HEK293 (cell line): ENCODE measurements around the gene NCL.

Experiments
- CTCF ChIA-PET: fragments of 350-600 bp; formaldehyde crosslinking; extraction: SDS; loops from one replicate; lab custom pipeline; 2021; ENCODE audit warnings: antibody characterized with exemption; lab: Yijun Ruan, JAX
- POLR2A ChIA-PET: fragments of 300-600 bp; formaldehyde crosslinking; extraction: SDS; loops from one replicate; lab custom pipeline; 2020; ENCODE audit warnings: antibody characterized with exemption, inconsistent platforms; lab: Yijun Ruan, JAX
- H3K27ac ChIP-seq: fragments of 200-500 bp; sonication (Bioruptor generic); 2 replicates; pipeline ENCODE4 v1.5.1; 2014; ENCODE audit warnings: low read depth, low read length, control low read depth, inconsistent platforms; ENCODE audit errors: extremely low read depth
- H3K36me3 ChIP-seq, 2 experiments: fragments of 200-500 bp in 1 of 2; sonication (Bioruptor generic) in 1 of 2; 1 replicate in 1 of 2; 2 replicates in 1 of 2; pipeline ENCODE4 v1.5.1; 2014 to 2017; ENCODE audit warnings: inconsistent platforms in 2 of 2, low read length in 2 of 2; ENCODE audit not compliant: control insufficient read depth in 2 of 2, insufficient read depth in 1 of 2
- H3K4me1 ChIP-seq: fragments of 200-500 bp; sonication (Bioruptor generic); 2 replicates; pipeline ENCODE4 v1.5.1; 2014; ENCODE audit warnings: mild to moderate bottlenecking, low read length, inconsistent platforms; ENCODE audit not compliant: control insufficient read depth, insufficient read depth
- H3K4me3 ChIP-seq: 2 replicates; pipeline ENCODE4 v1.5.1; 2011; ENCODE audit warnings: low read depth, mild to moderate bottlenecking, control low read depth, low read length, moderate library complexity
- H3K9me3 ChIP-seq: fragments of 200-500 bp; sonication (Bioruptor generic); 2 replicates; pipeline ENCODE4 v1.5.1; 2014; ENCODE audit warnings: low read depth, low read length, inconsistent platforms; ENCODE audit not compliant: control insufficient read depth, insufficient read depth
- ELK4 ChIP-seq: IDR thresholded peaks from 2 replicates; pipeline ENCODE4 v1.6.1; 2011; ENCODE audit warnings: mild to moderate bottlenecking, low read depth, low read length, borderline replicate concordance
- HOXD13 ChIP-seq: sonication (generic); formaldehyde crosslinking; IDR thresholded peaks from 2 replicates; pipeline ENCODE4 v1.8.0; 2022; ENCODE audit warnings: missing genetic modification reagents, borderline replicate concordance
- IKZF3 ChIP-seq: fragments of 450-650 bp; IDR thresholded peaks from 2 replicates; pipeline ENCODE4 v1.5.0; 2018; ENCODE audit warnings: missing biosample characterization, mild to moderate bottlenecking, missing genetic modification characterization, moderate library complexity
- SALL2 ChIP-seq: fragments of 450-650 bp; formaldehyde crosslinking; IDR thresholded peaks from 2 replicates; pipeline ENCODE4 v1.5.0; 2017; ENCODE audit warnings: missing biosample characterization, mild to moderate bottlenecking, missing genetic modification characterization, borderline replicate concordance
- ZBTB17 ChIP-seq: fragments of 450-650 bp; formaldehyde crosslinking; IDR thresholded peaks from 2 replicates; pipeline ENCODE4 v1.5.1; 2016; ENCODE audit warnings: missing biosample characterization, missing genetic modification characterization
- ZBTB49 ChIP-seq: fragments of 450-650 bp; formaldehyde crosslinking; IDR thresholded peaks from 2 replicates; pipeline ENCODE4 v1.5.1; 2016; ENCODE audit warnings: missing biosample characterization, missing genetic modification characterization, low read depth
- ZNF114 ChIP-seq: fragments of 450-650 bp; formaldehyde crosslinking; IDR thresholded peaks from 2 replicates; pipeline ENCODE4 v1.5.0; 2017; ENCODE audit warnings: missing biosample characterization, missing genetic modification characterization
- ZNF133 ChIP-seq: fragments of 450-650 bp; formaldehyde crosslinking; IDR thresholded peaks from 2 replicates; pipeline ENCODE4 v1.5.1; 2016; ENCODE audit warnings: missing biosample characterization, missing genetic modification characterization
- ZNF223 ChIP-seq: fragments of 450-650 bp; formaldehyde crosslinking; IDR thresholded peaks from 2 replicates; pipeline ENCODE4 v1.5.1; 2016; ENCODE audit warnings: missing biosample characterization, missing genetic modification characterization
- ZNF266 ChIP-seq: fragments of 450-650 bp; formaldehyde crosslinking; IDR thresholded peaks from 2 replicates; pipeline ENCODE4 v1.5.1; 2016; ENCODE audit warnings: missing biosample characterization, missing genetic modification characterization, low read depth
- ZNF335 ChIP-seq: fragments of 450-650 bp; formaldehyde crosslinking; conservative IDR thresholded peaks from 2 replicates; pipeline ENCODE4 v1.5.1; 2016; ENCODE audit warnings: missing biosample characterization, missing genetic modification characterization
- ZNF48 ChIP-seq: fragments of 450-650 bp; formaldehyde crosslinking; IDR thresholded peaks from 2 replicates; pipeline ENCODE4 v1.5.1; 2016; ENCODE audit warnings: missing biosample characterization, missing genetic modification characterization
- ZNF544 ChIP-seq: fragments of 450-650 bp; formaldehyde crosslinking; IDR thresholded peaks from 2 replicates; pipeline ENCODE4 v1.5.0; 2017; ENCODE audit warnings: missing biosample characterization, missing genetic modification characterization
- ZNF548 ChIP-seq: fragments of 450-650 bp; formaldehyde crosslinking; IDR thresholded peaks from 2 replicates; pipeline ENCODE4 v1.5.1; 2016; ENCODE audit warnings: missing biosample characterization, missing genetic modification characterization
- ZNF549 ChIP-seq: fragments of 450-650 bp; IDR thresholded peaks from 2 replicates; pipeline ENCODE4 v1.5.1; 2018; ENCODE audit warnings: missing biosample characterization, missing genetic modification characterization, mild to moderate bottlenecking, inconsistent platforms, moderate library complexity
- ZNF654 ChIP-seq: fragments of 450-650 bp; formaldehyde crosslinking; IDR thresholded peaks from 2 replicates; pipeline ENCODE4 v1.5.1; 2016; ENCODE audit warnings: low read depth, missing biosample characterization, missing genetic modification characterization
- ZSCAN30 ChIP-seq: fragments of 450-650 bp; IDR thresholded peaks from 2 replicates; pipeline ENCODE4 v1.5.1; 2018; ENCODE audit warnings: missing biosample characterization, mild to moderate bottlenecking, missing genetic modification characterization, moderate library complexity

The NCL gene

GRCh38 chr2:231418820-231419640 lies 45.3 kb downstream of the NCL start:
- POLR2A ChIA-PET, result interaction anchor here (0.6 kb wide), 1 partner anchor 147 kb away, joined by 5 read pairs; no protein-coding TSS in a partner anchor
- CTCF ChIA-PET, result interaction anchor here (0.6 kb wide), 1 partner anchor 183 kb away, joined by 3 read pairs; no protein-coding TSS in a partner anchor

GRCh38 chr2:231415029-231415428 lies 49.3 kb downstream of the NCL start:
- H3K9me3 ChIP-seq, result no peaks in the 10 kb centered on the region
- ChIA-PET CTCF (interaction anchor here (0.6 to 5.2 kb wide), 10 partner anchors 17 to 513 kb away, joined by 3 to 47 read pairs (median 4); no protein-coding TSS in a partner anchor), POLR2A (interaction anchor here (0.6 kb wide), 1 partner anchor 158 kb away, joined by 5 read pairs; no protein-coding TSS in a partner anchor)
- no peaks in the 10 kb centered on the region for H3K4me1 ChIP-seq
- TF ChIP-seq ELK4, result no peak
- no peak for TF ChIP-seq ZNF654 (tag by site-specific recombination)
- no peak for TF ChIP-seq IKZF3
- TF ChIP-seq ZNF544 (tag by site-specific recombination), result no peak
- TF ChIP-seq ZBTB49 (tag by site-specific recombination), result no peak
- TF ChIP-seq HOXD13 (CRISPR knock-in tag), result no peak
- TF ChIP-seq ZNF114 (tag by site-specific recombination), result no peak
- TF ChIP-seq ZNF48 (tag by site-specific recombination), result no peak
- no peak for TF ChIP-seq SALL2 (tag by site-specific recombination)
- no peak overlapping the region for H3K27ac ChIP-seq
- H3K36me3 ChIP-seq, result no peaks in the 10 kb centered on the region
- H3K4me3 ChIP-seq, result no peak overlapping the region

More at GRCh38 chr2:231418820-231419640, 45.3 kb downstream of the NCL start:
- TF ChIP-seq ZNF549 (tag by site-specific recombination), result no peak
- no peak for TF ChIP-seq ZNF223 (tag by site-specific recombination)
- no peaks in the 10 kb centered on the region for H3K9me3 ChIP-seq
- H3K4me3 ChIP-seq, result no peak overlapping the region
- H3K4me1 ChIP-seq, result no peaks in the 10 kb centered on the region
- H3K36me3 ChIP-seq, result no peaks in the 10 kb centered on the region
- no peak overlapping the region for H3K27ac ChIP-seq

GRCh38 chr2:231413921-231414476 lies 50.3 kb downstream of the NCL start:
- TF ChIP-seq ZNF133 (no peak), ZNF335 (tag by site-specific recombination) (no peak), ZNF266 (tag by site-specific recombination) (no peak), ZNF548 (tag by site-specific recombination) (no peak), ZSCAN30 (tag by site-specific recombination) (no peak), ZBTB17 (tag by site-specific recombination) (no peak), ZNF549 (tag by site-specific recombination) (no peak)
- no peak overlapping the region for H3K27ac ChIP-seq
- H3K4me1 ChIP-seq, result no peaks in the 10 kb centered on the region
- POLR2A ChIA-PET, result no interaction called here
- CTCF ChIA-PET, result interaction anchor here (0.7 to 5.2 kb wide), 7 partner anchors 18 to 318 kb away, joined by 3 to 48 read pairs (median 10); no protein-coding TSS in a partner anchor
- H3K36me3 ChIP-seq, result no peaks in the 10 kb centered on the region
- no peaks in the 10 kb centered on the region for H3K9me3 ChIP-seq
- H3K4me3 ChIP-seq, result no peak overlapping the region
